HepG2 (cell line): ENCODE results near the gene LAPTM4A. TPM values are rescaled to one million over a fixed set of nuclear protein-coding genes. Genes with fewer than 3 reads are reported as not detected.

Experiments used
- CEBPB ChIP-seq: IDR thresholded peaks from 2 replicates; pipeline ENCODE4 v1.6.1; 2011; ENCODE audit warnings: low read depth, low read length, improper control_type of control experiment, borderline replicate concordance
- DPF2 ChIP-seq: sonication (generic); formaldehyde crosslinking; IDR thresholded peaks from 2 replicates; pipeline ENCODE4 v1.4.0; 2020; ENCODE audit warnings: mild to moderate bottlenecking, low read depth, missing genetic modification reagents, borderline replicate concordance
- KLF9 ChIP-seq: IDR thresholded peaks from 2 replicates; pipeline ENCODE4 v1.6.1; 2016; ENCODE audit warnings: low read depth
- LCORL ChIP-seq, 2 experiments: fragments of 450-650 bp in 1 of 2; sonication (generic) in 1 of 2; formaldehyde crosslinking in 1 of 2; IDR thresholded peaks; 2 replicates each; pipeline versions ENCODE4 v1.5.0 to v1.6.1; 2017 to 2020; ENCODE audit warnings: antibody characterized with exemption in 1 of 2, missing genetic modification reagents in 1 of 2
- NR2F6 ChIP-seq, 2 experiments: IDR thresholded peaks; 2 replicates each; pipeline ENCODE4 v1.6.1; 2016; ENCODE audit warnings: antibody characterized with exemption in 1 of 2, mild to moderate bottlenecking in 1 of 2
- POLR2AphosphoS5 ChIP-seq: IDR thresholded peaks from 2 replicates; pipeline ENCODE4 v1.6.1; 2012; ENCODE audit warnings: low read depth, low read length
- RAD51 ChIP-seq: fragments of 450-650 bp; IDR thresholded peaks from 2 replicates; pipeline ENCODE4 v1.6.1; 2016; ENCODE audit warnings: borderline replicate concordance
- REPIN1 ChIP-seq: sonication (generic); formaldehyde crosslinking; IDR thresholded peaks from 2 replicates; pipeline ENCODE4 v1.8.0; 2022; ENCODE audit warnings: missing genetic modification reagents, low read depth, mild to moderate bottlenecking, borderline replicate concordance
- SATB2 ChIP-seq: sonication (generic); formaldehyde crosslinking; IDR thresholded peaks from 2 replicates; pipeline ENCODE4 v1.5.0; 2020; ENCODE audit warnings: missing genetic modification reagents
- SRY ChIP-seq: sonication (generic); formaldehyde crosslinking; IDR thresholded peaks from 2 replicates; pipeline ENCODE4 v1.8.0; 2022; ENCODE audit warnings: mild to moderate bottlenecking, missing genetic modification reagents
- STAG1 ChIP-seq: sonication (generic); formaldehyde crosslinking; IDR thresholded peaks from 2 replicates; pipeline ENCODE4 v1.4.0; 2020; ENCODE audit warnings: missing genetic modification reagents
- ZFP36L1 ChIP-seq: sonication (generic); formaldehyde crosslinking; IDR thresholded peaks from 2 replicates; pipeline ENCODE4 v1.8.0; 2022; ENCODE audit warnings: mild to moderate bottlenecking, missing genetic modification reagents, moderate library complexity
- ZNF143 ChIP-seq: sonication (generic); formaldehyde crosslinking; IDR thresholded peaks from 2 replicates; pipeline ENCODE4 v1.4.0; 2020; ENCODE audit warnings: missing genetic modification reagents
- ZNF235 ChIP-seq: sonication (generic); formaldehyde crosslinking; IDR thresholded peaks from 2 replicates; pipeline ENCODE4 v1.8.1; 2023; ENCODE audit warnings: mild to moderate bottlenecking, missing genetic modification reagents, borderline replicate concordance
- ZNF253 ChIP-seq: sonication (generic); formaldehyde crosslinking; IDR thresholded peaks from 2 replicates; pipeline ENCODE4 v1.8.0; 2022; ENCODE audit warnings: mild to moderate bottlenecking, missing genetic modification reagents, borderline replicate concordance
- ZNF3 ChIP-seq: IDR thresholded peaks from 2 replicates; pipeline ENCODE4 v1.7.0; 2017; ENCODE audit warnings: inconsistent platforms
- ZNF558 ChIP-seq: sonication (generic); formaldehyde crosslinking; IDR thresholded peaks from 2 replicates; pipeline ENCODE4 v1.9.0; 2022; ENCODE audit warnings: mild to moderate bottlenecking, missing genetic modification reagents, borderline replicate concordance
- ZNF563 ChIP-seq: sonication (generic); formaldehyde crosslinking; IDR thresholded peaks from 2 replicates; pipeline ENCODE4 v1.8.0; 2022; ENCODE audit warnings: mild to moderate bottlenecking, moderate library complexity, missing genetic modification reagents
- ZNF850 ChIP-seq: sonication (generic); formaldehyde crosslinking; conservative IDR thresholded peaks from 2 replicates; pipeline ENCODE4 v1.9.0; 2021; ENCODE audit warnings: mild to moderate bottlenecking, missing genetic modification reagents
- polyA plus RNA-seq, 8 experiments: library from polyadenylated mRNA; depleted of rRNA in 3 of 8; stranded (reverse) in 7 of 8; unstranded in 1 of 8; fragments of >200 nt; fragmentation: Illumina TruSeq in 4 of 8; extraction: Trizol in 4 of 8; gene quantifications; 2 replicates each; pipeline versions ENCODE4 v1.2.1 to v1.2.3, GENCODE V29; 2011 to 2016; ENCODE audit warnings: low read depth in 4 of 8, missing spikeins in 1 of 8, mixed read lengths in 1 of 8; ENCODE audit not compliant: insufficient read depth in 1 of 8
- total RNA-seq, 5 experiments: library from RNA; depleted of rRNA; stranded (reverse); fragments of >200 nt; fragmentation: Illumina TruSeq; extraction: Trizol; gene quantifications; 2 replicates each; pipeline ENCODE4 v1.2.3, GENCODE V29; 2016; ENCODE audit warnings: low read depth in 1 of 5
- TF ChIP-seq, protein P1 (sequence below): sonication (generic); formaldehyde crosslinking; IDR thresholded peaks from 2 replicates; pipeline ENCODE4 v1.8.1; 2023; ENCODE audit warnings: mild to moderate bottlenecking, missing genetic modification reagents
- TF ChIP-seq, protein P2 (sequence below): sonication (generic); formaldehyde crosslinking; IDR thresholded peaks from 2 replicates; pipeline ENCODE4 v1.4.0; 2020; ENCODE audit warnings: low read depth, mild to moderate bottlenecking, missing genetic modification reagents
- TF ChIP-seq, protein P3 (sequence below): sonication (generic); formaldehyde crosslinking; conservative IDR thresholded peaks from 2 replicates; pipeline ENCODE4 v1.4.0; 2020; ENCODE audit warnings: missing genetic modification reagents
- TF ChIP-seq, protein P4 (sequence below): sonication (generic); formaldehyde crosslinking; IDR thresholded peaks from 2 replicates; pipeline ENCODE4 v1.5.0; 2020; ENCODE audit warnings: mild to moderate bottlenecking, low read depth, missing genetic modification reagents, borderline replicate concordance
- TF ChIP-seq, protein P5 (sequence below): sonication (generic); formaldehyde crosslinking; IDR thresholded peaks from 2 replicates; pipeline ENCODE4 v1.4.0; 2020; ENCODE audit warnings: missing genetic modification reagents

Gene LAPTM4A
- total and polyA plus RNA-seq, 2 of the 13 experiments (the other 11 are each of a cell fraction or from before 2014, with no cell fraction given) = 116 to 558 TPM

DNA sequence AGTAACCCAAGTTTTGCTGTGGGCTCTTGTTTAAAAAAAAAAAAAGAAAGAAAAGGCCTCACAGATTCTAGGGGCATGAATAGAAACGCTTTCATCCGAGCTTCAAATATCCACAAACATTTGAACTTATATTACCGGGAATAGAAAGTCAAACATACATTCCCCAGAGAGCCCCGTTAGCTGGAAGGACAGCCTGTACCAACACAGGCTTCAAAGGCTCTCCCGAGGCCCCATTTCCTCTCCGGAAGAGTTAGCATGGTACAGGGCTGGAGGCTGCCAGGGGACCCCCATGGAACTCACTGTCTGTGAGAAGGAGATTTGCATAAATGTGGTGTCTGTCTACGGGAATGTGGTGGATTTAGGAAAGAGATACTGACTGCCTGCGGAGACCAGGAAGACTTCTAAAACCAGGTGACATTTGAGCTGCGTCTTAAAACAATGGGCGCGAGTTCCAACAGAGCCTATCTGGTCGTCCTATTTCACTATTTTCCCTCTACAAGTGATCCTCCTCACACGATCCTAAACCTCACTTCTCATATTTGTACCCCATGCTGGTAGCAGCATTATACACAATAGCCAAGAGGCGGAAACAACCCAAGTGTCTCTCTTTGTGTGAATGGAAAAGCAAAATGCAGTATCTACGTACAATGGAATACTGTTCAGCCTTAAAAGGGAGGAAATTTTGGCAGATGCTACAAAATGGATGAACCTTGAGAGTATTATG, 38.1 kb downstream of the LAPTM4A start (continued):
- TF ChIP-seq, protein P1, sequence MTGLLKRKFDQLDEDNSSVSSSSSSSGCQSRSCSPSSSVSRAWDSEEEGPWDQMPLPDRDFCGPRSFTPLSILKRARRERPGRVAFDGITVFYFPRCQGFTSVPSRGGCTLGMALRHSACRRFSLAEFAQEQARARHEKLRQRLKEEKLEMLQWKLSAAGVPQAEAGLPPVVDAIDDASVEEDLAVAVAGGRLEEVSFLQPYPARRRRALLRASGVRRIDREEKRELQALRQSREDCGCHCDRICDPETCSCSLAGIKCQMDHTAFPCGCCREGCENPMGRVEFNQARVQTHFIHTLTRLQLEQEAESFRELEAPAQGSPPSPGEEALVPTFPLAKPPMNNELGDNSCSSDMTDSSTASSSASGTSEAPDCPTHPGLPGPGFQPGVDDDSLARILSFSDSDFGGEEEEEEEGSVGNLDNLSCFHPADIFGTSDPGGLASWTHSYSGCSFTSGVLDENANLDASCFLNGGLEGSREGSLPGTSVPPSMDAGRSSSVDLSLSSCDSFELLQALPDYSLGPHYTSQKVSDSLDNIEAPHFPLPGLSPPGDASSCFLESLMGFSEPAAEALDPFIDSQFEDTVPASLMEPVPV (CRISPR knock-in tag) = no peak
- TF ChIP-seq ZNF253 (no peak), ZNF850 (CRISPR knock-in tag) (no peak), STAG1 (CRISPR knock-in tag) (no peak), LCORL (IDR thresholded peaks at IDR 0.05) (no peak), LCORL (CRISPR knock-in tag; IDR thresholded peaks at IDR 0.05) (no peak; the same call in 1 of the 2 replicates), KLF9 (CRISPR knock-in tag) (no peak; the same call in 1 of the 2 replicates), ZNF558 (CRISPR knock-in tag) (no peak), ZNF143 (CRISPR knock-in tag) (no peak), SATB2 (CRISPR knock-in tag) (no peak), ZNF235 (CRISPR knock-in tag) (no peak), REPIN1 (CRISPR knock-in tag) (no peak), CEBPB (no peak), ZFP36L1 (CRISPR knock-in tag) (no peak), DPF2 (no peak), SRY (CRISPR knock-in tag) (peak; percentile 6; the same call in 1 of the 2 replicates), ZNF563 (no peak; the same call in 1 of the 2 replicates), NR2F6 (IDR thresholded peaks at IDR 0.05) (peak; percentile 40; the same call in 1 of the 2 replicates), NR2F6 (CRISPR knock-in tag; IDR thresholded peaks at IDR 0.05) (peak; percentile 18; the same call in 1 of the 2 replicates), RAD51 (no peak), ZNF3 (no peak), POLR2AphosphoS5 (no peak)
- TF ChIP-seq, protein P2, sequence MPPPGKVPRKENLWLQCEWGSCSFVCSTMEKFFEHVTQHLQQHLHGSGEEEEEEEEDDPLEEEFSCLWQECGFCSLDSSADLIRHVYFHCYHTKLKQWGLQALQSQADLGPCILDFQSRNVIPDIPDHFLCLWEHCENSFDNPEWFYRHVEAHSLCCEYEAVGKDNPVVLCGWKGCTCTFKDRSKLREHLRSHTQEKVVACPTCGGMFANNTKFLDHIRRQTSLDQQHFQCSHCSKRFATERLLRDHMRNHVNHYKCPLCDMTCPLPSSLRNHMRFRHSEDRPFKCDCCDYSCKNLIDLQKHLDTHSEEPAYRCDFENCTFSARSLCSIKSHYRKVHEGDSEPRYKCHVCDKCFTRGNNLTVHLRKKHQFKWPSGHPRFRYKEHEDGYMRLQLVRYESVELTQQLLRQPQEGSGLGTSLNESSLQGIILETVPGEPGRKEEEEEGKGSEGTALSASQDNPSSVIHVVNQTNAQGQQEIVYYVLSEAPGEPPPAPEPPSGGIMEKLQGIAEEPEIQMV = no peak
- TF ChIP-seq, protein P3, sequence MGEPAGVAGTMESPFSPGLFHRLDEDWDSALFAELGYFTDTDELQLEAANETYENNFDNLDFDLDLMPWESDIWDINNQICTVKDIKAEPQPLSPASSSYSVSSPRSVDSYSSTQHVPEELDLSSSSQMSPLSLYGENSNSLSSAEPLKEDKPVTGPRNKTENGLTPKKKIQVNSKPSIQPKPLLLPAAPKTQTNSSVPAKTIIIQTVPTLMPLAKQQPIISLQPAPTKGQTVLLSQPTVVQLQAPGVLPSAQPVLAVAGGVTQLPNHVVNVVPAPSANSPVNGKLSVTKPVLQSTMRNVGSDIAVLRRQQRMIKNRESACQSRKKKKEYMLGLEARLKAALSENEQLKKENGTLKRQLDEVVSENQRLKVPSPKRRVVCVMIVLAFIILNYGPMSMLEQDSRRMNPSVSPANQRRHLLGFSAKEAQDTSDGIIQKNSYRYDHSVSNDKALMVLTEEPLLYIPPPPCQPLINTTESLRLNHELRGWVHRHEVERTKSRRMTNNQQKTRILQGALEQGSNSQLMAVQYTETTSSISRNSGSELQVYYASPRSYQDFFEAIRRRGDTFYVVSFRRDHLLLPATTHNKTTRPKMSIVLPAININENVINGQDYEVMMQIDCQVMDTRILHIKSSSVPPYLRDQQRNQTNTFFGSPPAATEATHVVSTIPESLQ (CRISPR knock-in tag) = no peak
- TF ChIP-seq, protein P4, sequence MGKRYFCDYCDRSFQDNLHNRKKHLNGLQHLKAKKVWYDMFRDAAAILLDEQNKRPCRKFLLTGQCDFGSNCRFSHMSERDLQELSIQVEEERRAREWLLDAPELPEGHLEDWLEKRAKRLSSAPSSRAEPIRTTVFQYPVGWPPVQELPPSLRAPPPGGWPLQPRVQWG = no peak
- TF ChIP-seq, protein P5, sequence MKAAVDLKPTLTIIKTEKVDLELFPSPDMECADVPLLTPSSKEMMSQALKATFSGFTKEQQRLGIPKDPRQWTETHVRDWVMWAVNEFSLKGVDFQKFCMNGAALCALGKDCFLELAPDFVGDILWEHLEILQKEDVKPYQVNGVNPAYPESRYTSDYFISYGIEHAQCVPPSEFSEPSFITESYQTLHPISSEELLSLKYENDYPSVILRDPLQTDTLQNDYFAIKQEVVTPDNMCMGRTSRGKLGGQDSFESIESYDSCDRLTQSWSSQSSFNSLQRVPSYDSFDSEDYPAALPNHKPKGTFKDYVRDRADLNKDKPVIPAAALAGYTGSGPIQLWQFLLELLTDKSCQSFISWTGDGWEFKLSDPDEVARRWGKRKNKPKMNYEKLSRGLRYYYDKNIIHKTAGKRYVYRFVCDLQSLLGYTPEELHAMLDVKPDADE = no peak
